H9 (cell line): ENCODE data around the gene OSGIN1. TPM values are rescaled to one million over a fixed set of nuclear protein-coding genes. Genes with fewer than 3 reads are reported as not detected.

Experiments
- DNase-seq: peaks from one replicate; pipeline ENCODE4 v3.0.0-alpha.2; 2017
- H2AFZ ChIP-seq: one replicate; pipeline ENCODE4 v1.6.1; 2013; ENCODE audit warnings: mild to moderate bottlenecking, low read length, control low read depth, moderate library complexity
- H2AK5ac ChIP-seq: 2 replicates; pipeline ENCODE4 v1.6.1; 2013; ENCODE audit warnings: low read length, control low read depth, mixed read lengths; ENCODE audit not compliant: insufficient read length
- H2BK120ac ChIP-seq: one replicate; pipeline ENCODE4 v1.6.1; 2013; ENCODE audit warnings: low read depth, mild to moderate bottlenecking, low read length, control low read depth, inconsistent platforms; ENCODE audit not compliant: poor library complexity, severe bottlenecking
- H2BK12ac ChIP-seq: 2 replicates; pipeline ENCODE4 v1.6.1; 2013; ENCODE audit warnings: low read length, control low read depth, mixed read lengths, low read depth; ENCODE audit not compliant: insufficient read length
- H2BK15ac ChIP-seq: 2 replicates; pipeline ENCODE4 v1.6.1; 2013; ENCODE audit warnings: low read depth, low read length, control low read depth
- H2BK20ac ChIP-seq: one replicate; pipeline ENCODE4 v1.6.1; 2013; ENCODE audit warnings: low read depth, mild to moderate bottlenecking, low read length, control low read depth, inconsistent platforms; ENCODE audit not compliant: poor library complexity, severe bottlenecking
- H2BK5ac ChIP-seq: 2 replicates; pipeline ENCODE4 v1.6.1; 2013; ENCODE audit warnings: low read length, control low read depth, mixed read lengths; ENCODE audit not compliant: insufficient read length
- H3K14ac ChIP-seq: 2 replicates; pipeline ENCODE4 v1.6.1; 2013; ENCODE audit warnings: low read length, control low read depth; ENCODE audit not compliant: insufficient read depth
- H3K18ac ChIP-seq: 2 replicates; pipeline ENCODE4 v1.6.1; 2013; ENCODE audit warnings: low read depth, mild to moderate bottlenecking, mixed read lengths, low read length, control low read depth; ENCODE audit not compliant: insufficient read length
- H3K23ac ChIP-seq: 2 replicates; pipeline ENCODE4 v1.6.1; 2013; ENCODE audit warnings: low read length, control low read depth, mixed read lengths, low read depth; ENCODE audit not compliant: insufficient read length
- H3K23me2 ChIP-seq: 2 replicates; pipeline ENCODE4 v1.6.1; 2013; ENCODE audit warnings: low read depth, mild to moderate bottlenecking, mixed read lengths, low read length, control low read depth; ENCODE audit not compliant: insufficient read length, poor library complexity, severe bottlenecking
- H3K27ac ChIP-seq: 2 replicates; pipeline ENCODE4 v1.5.1; 2013; ENCODE audit warnings: low read length, control low read depth, mixed read lengths, low read depth; ENCODE audit not compliant: insufficient read length
- H3K27me3 ChIP-seq: 2 replicates; pipeline ENCODE4 v1.6.1; 2013; ENCODE audit warnings: low read length, control low read depth, inconsistent platforms; ENCODE audit not compliant: insufficient read depth
- H3K4ac ChIP-seq: 2 replicates; pipeline ENCODE4 v1.6.1; 2013; ENCODE audit warnings: low read depth, mild to moderate bottlenecking, control low read depth, inconsistent platforms, low read length, moderate library complexity
- H3K4me1 ChIP-seq: 2 replicates; pipeline ENCODE4 v1.6.1; 2013; ENCODE audit warnings: low read length, control low read depth, inconsistent platforms; ENCODE audit not compliant: insufficient read depth
- H3K4me2 ChIP-seq: 2 replicates; pipeline ENCODE4 v1.6.1; 2013; ENCODE audit warnings: low read length, control low read depth, mixed read lengths; ENCODE audit not compliant: insufficient read length, insufficient read depth
- H3K56ac ChIP-seq: 2 replicates; pipeline ENCODE4 v1.6.1; 2013; ENCODE audit warnings: low read depth, mild to moderate bottlenecking, mixed read lengths, low read length, control low read depth; ENCODE audit not compliant: insufficient read length
- H3K79me1 ChIP-seq: 2 replicates; pipeline ENCODE4 v1.6.1; 2013; ENCODE audit warnings: low read depth, mild to moderate bottlenecking, moderate library complexity, low read length, control low read depth, inconsistent platforms; ENCODE audit not compliant: insufficient read depth, poor library complexity, severe bottlenecking
- H3K79me2 ChIP-seq: 2 replicates; pipeline ENCODE4 v1.6.1; 2013; ENCODE audit warnings: low read length, control low read depth, inconsistent platforms; ENCODE audit not compliant: insufficient read depth
- H3K9ac ChIP-seq: 2 replicates; pipeline ENCODE4 v1.6.1; 2013; ENCODE audit warnings: low read length, control low read depth, mixed read lengths; ENCODE audit not compliant: insufficient read length; ENCODE audit errors: extremely low read depth
- H3K9me3 ChIP-seq: one replicate; pipeline ENCODE4 v1.6.1; 2013; ENCODE audit warnings: low read depth, low read length, inconsistent platforms; ENCODE audit not compliant: control insufficient read depth
- H3T11ph ChIP-seq: one replicate; pipeline ENCODE4 v1.6.1; 2013; ENCODE audit warnings: mild to moderate bottlenecking, low read length, control low read depth, inconsistent platforms
- H4K20me1 ChIP-seq: one replicate; pipeline ENCODE4 v1.6.1; 2013; ENCODE audit not compliant: control insufficient read depth, insufficient read length, insufficient read depth
- H4K5ac ChIP-seq: 2 replicates; pipeline ENCODE4 v1.6.1; 2013; ENCODE audit warnings: low read depth, mild to moderate bottlenecking, mixed read lengths, low read length, control low read depth; ENCODE audit not compliant: insufficient read length
- H4K8ac ChIP-seq: replicated peaks from 2 replicates; pipeline ENCODE4 v1.6.1; 2013; ENCODE audit warnings: low read length, control low read depth, mixed read lengths, low read depth; ENCODE audit not compliant: insufficient read length
- H4K91ac ChIP-seq: 2 replicates; pipeline ENCODE4 v1.6.1; 2013; ENCODE audit warnings: low read depth, mild to moderate bottlenecking, moderate library complexity, mixed read lengths, low read length, control low read depth; ENCODE audit not compliant: insufficient read length
- H3K27ac Mint-ChIP-seq, 3 experiments: 2 replicates in 2 of 3; 3 replicates in 1 of 3; pipeline ENCODE4 v1.8.0; 2020 to 2021; ENCODE audit warnings: mixed read lengths in 3 of 3, mild to moderate bottlenecking in 1 of 3, moderate library complexity in 1 of 3
- H3K27me3 Mint-ChIP-seq: 2 replicates; pipeline ENCODE4 v1.8.0; 2021; ENCODE audit warnings: low read depth, mild to moderate bottlenecking, moderate library complexity, mixed read lengths
- H3K36me3 Mint-ChIP-seq, 3 experiments: 2 replicates in 2 of 3; 3 replicates in 1 of 3; pipeline ENCODE4 v1.8.0; 2020 to 2021; ENCODE audit warnings: low read depth in 3 of 3, mixed read lengths in 3 of 3; ENCODE audit not compliant: insufficient read depth in 1 of 3
- H3K4me1 Mint-ChIP-seq, 2 experiments: 2 replicates each; pipeline ENCODE4 v1.8.0; 2020; ENCODE audit warnings: mixed read lengths in 2 of 2
- H3K4me3 Mint-ChIP-seq, 2 experiments: 2 replicates in 1 of 2; 3 replicates in 1 of 2; pipeline ENCODE4 v1.8.0; 2020 to 2021; ENCODE audit warnings: mild to moderate bottlenecking in 2 of 2, mixed read lengths in 2 of 2, moderate library complexity in 1 of 2
- H3K9me3 Mint-ChIP-seq, 2 experiments: 2 replicates in 1 of 2; 3 replicates in 1 of 2; pipeline ENCODE4 v1.8.0; 2020; ENCODE audit warnings: mild to moderate bottlenecking in 2 of 2, mixed read lengths in 2 of 2, moderate library complexity in 1 of 2
- WGBS: extraction: QIAGEN DNeasy Blood & Tissue Kit; methylation state at CpG from one replicate; pipeline ENCODE4 v1.1.7; 2013; ENCODE audit warnings: missing lambda C conversion rate, low lambda C conversion rate, mixed read lengths; ENCODE audit not compliant: insufficient read length; ENCODE audit errors: extremely low coverage; 5-methylcytosine and 5-hydroxymethylcytosine counted together
- total RNA-seq: library from RNA; stranded (reverse); gene quantifications from 2 replicates; pipeline ENCODE4 v1.2.1, GENCODE V29; 2021
- TF ChIP-seq, protein P1 (sequence below): fragments of 200-600 bp; sonication (generic); conservative IDR thresholded peaks from 3 replicates; pipeline ENCODE4 v1.8.0; 2021; ENCODE audit warnings: antibody characterized with exemption, mild to moderate bottlenecking

The OSGIN1 gene
- total RNA-seq, 1 experiment from 2014 or later, result 0.63 TPM

- H2BK120ac ChIP-seq, result no peak overlapping the region
- no peaks in the 10 kb centered on the region for H4K20me1 ChIP-seq
- WGBS, result no CpG with 5 or more reads among the region's 14 CpGs
- no peak overlapping the region for H3K9ac ChIP-seq
- no peak overlapping the region for H3T11ph ChIP-seq
- H3K23me2 ChIP-seq, result no peaks in the 10 kb centered on the region
- no peaks in the 10 kb centered on the region for H3K9me3 ChIP-seq
- no peak for DNase-seq
- no peak overlapping the region for H3K14ac ChIP-seq
- no peak overlapping the region for H3K27ac ChIP-seq
- no peak overlapping the region for H2BK5ac ChIP-seq
- no peak overlapping the region for H4K8ac ChIP-seq
- H2AK5ac ChIP-seq, result no peak overlapping the region
- H3K79me1 ChIP-seq, result no peaks in the 10 kb centered on the region
- H2BK20ac ChIP-seq, result no peak overlapping the region
- no peaks in the 10 kb centered on the region for H3K36me3 Mint-ChIP-seq
- H3K18ac ChIP-seq, result no peak overlapping the region
- H3K4me3 Mint-ChIP-seq, result no peak overlapping the region
- no peak overlapping the region for H3K23ac ChIP-seq
- H2BK15ac ChIP-seq, result no peak overlapping the region
- no peak overlapping the region for H3K56ac ChIP-seq
- H3K27ac Mint-ChIP-seq, result no peak overlapping the region
- H2AFZ ChIP-seq, result no peak overlapping the region
- H4K5ac ChIP-seq, result no peak overlapping the region
- 0 out of 4 replicates have a peak, but pooled peaks cover 0 to 5% of the 10 kb centered on the region in 2 experiments for H3K4me1 Mint-ChIP-seq
- no peaks in the 10 kb centered on the region; a peak in 2 of 5 replicates for H3K9me3 Mint-ChIP-seq
- no peaks in the 10 kb centered on the region for H3K79me2 ChIP-seq
- no peak overlapping the region for H3K4me2 ChIP-seq
- no peaks in the 10 kb centered on the region for H3K4me1 ChIP-seq
- peaks cover 2% of the 10 kb centered on the region for H3K27me3 Mint-ChIP-seq
- H2BK12ac ChIP-seq, result no peak overlapping the region
- H3K27me3 ChIP-seq, result no peaks in the 10 kb centered on the region
- TF ChIP-seq, protein P1, sequence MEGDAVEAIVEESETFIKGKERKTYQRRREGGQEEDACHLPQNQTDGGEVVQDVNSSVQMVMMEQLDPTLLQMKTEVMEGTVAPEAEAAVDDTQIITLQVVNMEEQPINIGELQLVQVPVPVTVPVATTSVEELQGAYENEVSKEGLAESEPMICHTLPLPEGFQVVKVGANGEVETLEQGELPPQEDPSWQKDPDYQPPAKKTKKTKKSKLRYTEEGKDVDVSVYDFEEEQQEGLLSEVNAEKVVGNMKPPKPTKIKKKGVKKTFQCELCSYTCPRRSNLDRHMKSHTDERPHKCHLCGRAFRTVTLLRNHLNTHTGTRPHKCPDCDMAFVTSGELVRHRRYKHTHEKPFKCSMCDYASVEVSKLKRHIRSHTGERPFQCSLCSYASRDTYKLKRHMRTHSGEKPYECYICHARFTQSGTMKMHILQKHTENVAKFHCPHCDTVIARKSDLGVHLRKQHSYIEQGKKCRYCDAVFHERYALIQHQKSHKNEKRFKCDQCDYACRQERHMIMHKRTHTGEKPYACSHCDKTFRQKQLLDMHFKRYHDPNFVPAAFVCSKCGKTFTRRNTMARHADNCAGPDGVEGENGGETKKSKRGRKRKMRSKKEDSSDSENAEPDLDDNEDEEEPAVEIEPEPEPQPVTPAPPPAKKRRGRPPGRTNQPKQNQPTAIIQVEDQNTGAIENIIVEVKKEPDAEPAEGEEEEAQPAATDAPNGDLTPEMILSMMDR, result no peak
- H3K4ac ChIP-seq, result no peak overlapping the region
- no peak overlapping the region for H4K91ac ChIP-seq
Measured at GRCh38 chr16:83947642-83948234, 5.3 kb upstream of the OSGIN1 start.
